GM19395 (cell line): ENCODE data around the gene LMO1.

ENCODE experiments used
- ATAC-seq: cut with Tn5 transposase; IDR thresholded peaks from one replicate; pipeline ENCODE4 v1.9.1; 2021; ENCODE audit warnings: mild to moderate bottlenecking, moderate library complexity; ENCODE audit not compliant: unreplicated experiment

The LMO1 gene

DNA sequence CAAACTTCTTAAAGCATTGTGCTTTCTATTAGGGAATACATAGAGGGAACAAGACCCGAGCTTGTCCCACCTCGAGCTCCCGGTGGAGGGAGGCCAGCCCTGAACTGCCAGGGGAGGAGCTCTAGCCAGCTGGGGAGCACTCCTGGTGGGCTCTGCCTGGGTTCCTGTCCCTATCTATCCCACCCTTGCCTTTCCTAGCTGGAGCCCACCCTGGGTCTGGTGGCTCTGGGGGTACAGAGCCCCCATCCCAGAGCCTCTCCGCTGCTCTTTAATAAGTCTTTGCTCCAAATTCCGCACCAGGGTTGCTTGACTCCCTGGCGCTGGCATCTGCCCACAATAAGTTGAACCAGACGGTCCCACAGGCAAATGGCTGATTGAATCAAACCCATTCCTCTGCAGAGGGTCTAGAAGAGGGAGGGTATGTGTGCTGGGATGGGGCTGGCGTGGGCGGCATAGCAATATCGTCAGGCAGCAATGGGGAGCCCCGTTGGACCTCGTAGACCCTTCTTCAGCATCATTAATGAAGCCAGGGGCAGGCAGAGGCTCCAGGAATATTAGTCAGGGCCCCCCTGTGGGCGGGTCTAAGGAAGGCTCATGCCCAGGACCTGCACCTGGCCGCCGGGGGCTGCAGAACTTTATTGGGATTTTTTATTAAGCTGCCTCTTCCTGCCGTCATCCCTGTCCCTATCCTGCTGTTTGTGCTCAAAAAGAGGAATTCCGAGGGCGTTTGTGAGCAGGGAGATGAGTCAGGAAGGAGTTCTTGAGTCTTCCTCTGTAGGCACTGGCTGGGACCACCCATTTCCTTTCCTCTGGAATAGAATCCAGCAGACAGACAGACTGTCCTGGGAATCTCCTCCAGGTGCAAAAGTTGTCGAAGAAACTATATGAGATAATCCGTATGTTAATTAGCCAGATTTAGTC lies 56.3 kb downstream of the LMO1 start:
- ATAC-seq, result no peak

DNA sequence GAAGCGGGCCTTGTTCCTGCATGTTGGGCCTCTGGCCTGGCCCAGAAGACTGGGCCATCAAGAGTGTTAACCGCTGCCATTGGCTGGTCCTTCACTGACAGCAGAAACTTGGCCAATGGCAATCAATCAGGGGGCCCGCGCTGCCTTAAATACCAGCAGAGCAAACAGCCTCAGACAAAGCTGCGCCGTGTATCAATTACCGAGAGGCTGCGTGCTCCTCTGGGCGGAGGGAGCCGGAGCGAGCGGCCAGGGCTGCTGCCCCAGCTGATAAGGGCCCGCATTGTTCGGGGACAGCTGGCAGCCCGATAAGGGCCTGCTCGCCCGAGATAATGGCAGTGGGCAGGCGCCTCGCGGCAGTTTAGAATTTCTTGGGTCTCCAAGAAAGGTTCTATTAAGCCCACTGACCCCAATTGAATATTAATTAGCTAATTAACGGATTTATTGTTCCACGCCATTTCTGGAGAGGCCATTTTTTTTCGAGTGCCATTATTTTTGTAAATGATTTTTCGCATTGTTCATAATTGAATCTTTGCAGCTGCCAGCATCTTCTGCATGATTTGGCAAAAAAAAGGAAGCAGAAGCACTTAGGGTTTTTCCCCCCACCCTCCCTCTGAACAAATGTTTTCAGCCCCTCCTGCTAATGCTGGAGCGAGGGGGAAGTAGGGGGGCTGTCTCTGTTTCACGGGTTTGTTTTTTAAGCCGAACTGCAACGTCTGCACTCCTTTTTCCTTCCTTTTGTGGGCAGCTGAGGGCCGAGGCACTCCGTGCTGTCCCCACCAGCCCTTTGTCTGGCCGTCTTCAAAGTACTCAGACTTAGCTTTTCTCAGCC lies 57.2 kb downstream of the LMO1 start:
- ATAC-seq, result no peak

DNA sequence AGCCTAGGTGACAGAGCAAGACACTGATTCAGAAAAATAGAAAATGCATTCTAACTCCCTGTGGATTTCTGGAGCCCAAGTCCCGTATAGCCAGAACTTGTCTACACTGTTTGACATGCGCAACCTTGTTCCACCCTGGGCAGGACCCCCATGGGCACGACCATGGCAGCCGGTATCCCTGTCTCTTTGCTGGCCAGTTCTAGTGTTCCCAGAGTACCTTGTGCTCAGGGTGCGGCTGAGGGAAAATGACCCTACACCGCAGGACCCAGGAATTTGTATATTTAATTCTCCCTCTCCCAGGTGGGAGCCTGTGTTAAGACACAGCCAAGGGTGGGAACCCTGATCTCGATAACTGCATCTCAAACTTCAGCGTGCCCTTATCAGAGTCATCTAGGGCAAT lies 58.1 kb downstream of the LMO1 start:
- ATAC-seq, result no peak

DNA sequence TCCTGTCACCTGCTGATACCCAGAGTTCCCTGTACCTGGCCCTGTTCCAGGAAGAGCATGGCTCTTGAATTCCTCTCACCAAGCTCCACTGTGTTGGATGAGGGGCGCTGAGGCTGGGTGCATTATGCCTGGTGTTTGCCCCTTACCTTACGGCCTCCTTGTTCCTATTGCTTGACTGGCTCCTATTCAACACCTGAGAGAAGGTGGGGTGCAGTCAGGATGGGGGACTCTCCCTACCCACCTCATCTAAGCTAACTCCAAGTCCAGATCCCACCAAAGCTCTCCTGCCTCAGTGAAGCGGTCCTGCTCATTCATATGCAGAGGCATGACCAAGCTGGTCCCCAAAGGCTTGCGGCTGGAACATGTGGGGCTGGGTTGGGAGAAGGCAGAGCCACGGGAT lies 59.1 kb downstream of the LMO1 start:
- ATAC-seq, result no peak

DNA sequence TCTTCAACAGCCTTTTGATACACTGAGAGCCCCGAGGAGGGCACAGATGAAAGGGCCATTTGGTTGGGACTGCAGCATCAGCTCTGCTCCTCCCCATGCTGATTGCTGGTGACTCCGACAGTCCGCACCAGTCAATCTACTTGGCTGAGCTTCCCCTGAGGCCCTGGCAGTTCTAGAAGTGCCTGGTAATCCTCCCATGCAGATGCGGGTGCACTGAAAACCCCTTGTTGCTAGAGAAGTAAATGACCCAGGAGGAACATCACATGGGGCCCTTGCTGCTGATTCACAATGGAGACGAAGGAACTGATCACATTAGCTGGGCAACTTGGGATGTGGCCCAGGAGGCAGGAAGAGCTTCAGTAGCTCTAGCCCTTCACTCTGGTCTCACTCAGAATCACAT lies 59.7 kb downstream of the LMO1 start:
- no peak for ATAC-seq

DNA sequence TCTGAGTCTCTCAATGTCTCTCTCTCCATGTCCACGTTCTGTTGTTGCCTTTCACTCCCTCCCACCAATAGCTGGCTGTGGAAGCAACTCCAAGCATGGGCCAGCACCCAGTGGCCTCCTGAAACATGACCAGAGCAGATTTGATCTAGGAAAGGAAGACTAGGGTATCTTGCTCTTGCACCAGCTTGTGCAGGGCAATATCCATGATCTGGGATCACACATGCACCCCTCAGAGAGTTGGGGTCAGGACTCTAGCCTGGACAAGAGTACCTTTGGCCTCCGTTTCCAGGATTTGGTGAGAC lies 60.3 kb downstream of the LMO1 start:
- ATAC-seq, result no peak

DNA sequence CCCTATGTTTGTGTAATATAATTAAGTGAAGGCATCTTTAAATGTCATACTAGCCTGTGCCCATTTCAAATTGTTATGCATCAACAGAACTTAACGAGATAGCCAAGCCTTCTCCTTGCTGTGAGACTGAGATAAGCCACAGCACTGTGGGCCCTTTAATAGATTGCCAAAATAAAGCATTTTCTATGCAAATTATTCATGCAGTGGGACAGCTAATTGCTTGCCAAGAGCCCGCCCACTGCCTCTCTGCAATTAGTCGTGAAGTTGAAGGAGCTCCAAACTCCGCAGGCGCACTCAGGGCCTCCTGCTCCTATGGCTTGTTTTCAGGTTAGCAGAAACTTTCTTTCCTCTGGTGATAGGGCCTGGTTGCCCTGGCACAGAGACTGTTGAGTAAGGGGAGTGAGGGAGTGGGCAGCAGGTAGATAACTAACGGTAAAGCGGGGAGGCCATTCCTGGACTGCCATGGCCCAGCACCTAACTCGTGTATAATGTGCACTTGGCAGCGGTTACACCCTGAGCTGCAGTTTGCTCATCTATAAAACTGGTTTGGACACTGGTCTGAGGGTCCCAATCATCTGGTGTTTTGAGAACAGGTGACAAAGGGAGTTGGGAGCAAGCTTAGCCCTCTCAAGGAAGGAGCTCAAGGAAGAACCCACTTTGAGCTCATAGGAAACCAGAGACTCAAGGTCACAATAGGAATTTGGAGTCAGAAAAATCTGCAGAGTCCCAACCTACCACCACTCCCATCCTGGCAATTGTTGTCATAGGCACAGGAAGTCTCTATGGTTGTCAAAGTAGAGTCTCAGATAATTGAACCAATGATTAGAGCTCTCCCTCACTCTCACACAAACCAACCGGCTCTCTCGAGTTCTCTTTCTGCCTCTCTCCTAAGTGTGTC lies 60.9 kb downstream of the LMO1 start:
- no peak for ATAC-seq

DNA sequence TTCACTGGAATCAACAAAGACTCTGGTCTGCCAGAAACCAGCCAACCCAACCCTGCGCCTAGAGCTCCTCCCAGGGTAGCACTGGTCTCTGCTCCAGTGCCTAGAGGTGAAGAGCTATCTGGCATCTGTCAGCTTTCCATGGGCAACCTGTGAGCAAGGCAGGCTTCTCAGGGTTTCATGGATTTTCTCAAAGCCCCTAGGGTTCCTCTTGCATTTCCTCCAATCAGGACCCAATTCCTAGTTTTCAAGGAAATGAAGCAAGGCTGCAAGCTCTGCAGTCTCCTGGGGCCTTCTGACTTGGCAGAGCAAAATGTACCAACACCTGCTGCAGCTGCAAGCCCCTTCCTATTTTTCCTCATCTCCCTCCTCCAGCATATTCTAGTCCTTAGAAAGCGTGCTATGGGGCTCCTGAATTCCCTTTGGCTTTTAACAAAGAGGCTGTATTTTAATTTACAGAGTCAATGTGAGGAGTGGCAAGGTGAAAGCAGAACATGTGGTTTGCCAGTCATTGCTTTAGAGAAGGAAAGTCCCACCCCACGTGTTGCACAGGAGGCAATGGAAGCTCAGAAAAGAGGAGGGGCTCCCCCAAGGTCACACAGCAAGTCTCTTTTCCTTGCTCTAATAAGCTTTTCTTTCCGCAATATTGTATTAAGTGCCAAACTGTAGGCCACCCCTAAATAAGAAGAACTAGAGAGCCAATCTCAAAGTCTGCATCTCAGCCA lies 61.9 kb downstream of the LMO1 start:
- peak; percentile 82 for ATAC-seq

DNA sequence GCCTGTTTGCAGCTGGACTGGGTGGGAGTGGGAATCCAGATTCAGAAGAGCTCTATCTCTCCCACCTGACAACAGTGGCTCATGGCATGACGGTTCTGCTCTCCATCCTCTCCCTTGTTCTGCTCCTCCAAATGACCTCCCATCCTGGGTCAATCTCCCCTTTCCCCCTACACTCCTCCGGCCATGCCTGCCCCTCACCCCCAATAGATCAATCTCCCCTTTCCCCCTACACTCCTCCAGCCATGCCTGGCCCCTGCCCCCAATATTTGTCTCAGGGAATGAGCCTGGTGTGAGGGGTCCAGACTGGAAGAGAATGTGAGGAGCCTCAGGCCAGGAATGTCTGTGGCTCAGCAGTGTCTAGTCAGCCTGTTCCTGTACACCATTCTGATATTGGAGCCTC lies 64.0 kb downstream of the LMO1 start:
- no peak for ATAC-seq

DNA sequence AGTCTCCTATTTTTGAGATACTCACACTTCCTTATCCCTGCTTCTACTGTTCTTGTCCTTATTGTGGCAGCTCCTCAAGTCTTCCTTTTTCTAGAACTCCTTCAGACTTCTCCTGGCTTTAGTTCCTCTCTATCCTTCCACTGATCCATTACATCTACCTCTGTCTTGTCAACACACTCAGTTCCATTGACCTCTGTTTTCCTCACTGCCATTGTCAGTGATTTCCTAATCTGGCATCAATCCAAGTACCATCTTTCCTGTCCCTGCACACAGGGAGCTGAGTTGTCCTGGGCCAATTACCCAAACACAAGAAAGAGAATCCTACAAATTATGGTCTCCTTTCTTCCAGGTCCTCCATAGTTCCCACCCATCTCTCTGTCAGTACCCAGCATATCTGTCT lies 66.9 kb downstream of the LMO1 start:
- ATAC-seq, result no peak

DNA sequence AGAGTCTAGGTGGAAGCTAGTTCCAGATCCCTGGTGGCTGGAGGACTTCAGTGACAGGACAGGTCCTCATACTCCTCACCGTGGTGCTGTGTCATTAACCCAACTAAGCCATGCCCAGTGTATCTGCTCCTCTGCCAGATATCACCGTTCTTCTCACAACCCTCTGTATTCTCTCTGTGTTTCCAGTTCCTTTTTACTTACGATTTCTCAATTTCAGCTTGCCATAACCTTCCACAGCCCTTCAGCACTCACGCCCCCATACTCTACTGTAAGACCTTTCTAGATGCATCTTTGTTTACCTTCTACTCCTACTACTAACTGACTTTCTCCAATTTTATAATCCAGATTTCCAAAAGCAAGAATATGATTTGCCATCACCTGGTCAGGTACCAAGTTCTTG lies 68.7 kb downstream of the LMO1 start:
- no peak for ATAC-seq

DNA sequence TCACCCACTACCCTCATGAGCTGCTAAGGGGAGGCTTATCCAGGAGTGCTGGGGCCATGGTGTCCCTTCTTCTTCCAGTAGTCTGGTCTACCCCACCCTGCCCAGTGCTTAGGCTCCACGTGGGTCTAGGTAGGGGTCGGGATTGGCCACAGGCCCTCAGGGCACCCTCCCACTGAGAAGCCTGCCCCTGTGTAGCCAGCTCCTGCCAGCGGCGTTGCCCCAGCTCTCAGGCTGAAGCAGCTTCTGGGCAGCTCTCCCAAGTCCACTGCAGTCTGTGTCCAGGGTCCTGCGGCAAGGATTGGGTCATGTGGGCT lies 70.8 kb downstream of the LMO1 start:
- peak; percentile 36 for ATAC-seq

DNA sequence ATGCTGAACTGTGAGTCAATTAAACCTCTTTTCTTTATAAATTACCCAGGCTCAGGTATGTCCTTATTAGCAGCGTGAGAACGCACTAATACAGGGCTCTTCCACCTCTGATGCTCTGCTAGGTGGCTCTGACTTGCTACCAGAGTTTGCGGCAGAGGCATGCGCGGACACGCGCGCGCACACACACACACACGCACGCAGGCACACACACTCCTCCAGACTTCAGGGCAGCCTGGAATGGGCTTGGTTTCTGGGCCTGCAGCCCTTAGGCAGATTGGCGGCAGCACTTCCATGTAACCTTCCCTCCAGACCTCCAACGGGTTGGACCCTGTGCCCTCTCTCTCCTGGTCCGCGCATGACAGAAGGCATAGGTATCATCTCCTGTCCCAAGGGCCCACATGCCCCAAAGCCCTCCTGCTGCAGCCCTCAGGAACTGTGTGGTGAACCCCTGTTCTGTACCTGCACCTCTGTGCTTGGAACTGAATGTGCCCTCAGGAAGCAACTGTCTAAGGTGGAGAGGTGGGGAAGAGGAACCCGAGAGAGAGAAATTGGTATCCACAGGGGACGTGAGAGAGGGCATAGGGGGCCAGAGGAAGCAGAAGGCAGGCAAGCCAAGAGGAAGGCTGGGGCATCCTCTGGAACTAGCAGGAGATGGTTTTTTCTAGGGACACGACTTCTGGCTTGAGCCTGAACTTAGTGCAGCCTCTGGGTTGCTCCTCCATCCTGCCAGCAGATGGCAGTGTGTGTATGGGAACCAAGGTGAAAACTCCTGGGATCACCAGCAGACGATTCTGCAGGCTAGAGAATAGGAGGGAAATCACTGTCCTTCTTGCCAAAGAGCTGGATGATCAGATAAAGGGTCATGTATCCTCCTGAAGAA lies 71.4 kb downstream of the LMO1 start:
- peak; percentile 74 for ATAC-seq

DNA sequence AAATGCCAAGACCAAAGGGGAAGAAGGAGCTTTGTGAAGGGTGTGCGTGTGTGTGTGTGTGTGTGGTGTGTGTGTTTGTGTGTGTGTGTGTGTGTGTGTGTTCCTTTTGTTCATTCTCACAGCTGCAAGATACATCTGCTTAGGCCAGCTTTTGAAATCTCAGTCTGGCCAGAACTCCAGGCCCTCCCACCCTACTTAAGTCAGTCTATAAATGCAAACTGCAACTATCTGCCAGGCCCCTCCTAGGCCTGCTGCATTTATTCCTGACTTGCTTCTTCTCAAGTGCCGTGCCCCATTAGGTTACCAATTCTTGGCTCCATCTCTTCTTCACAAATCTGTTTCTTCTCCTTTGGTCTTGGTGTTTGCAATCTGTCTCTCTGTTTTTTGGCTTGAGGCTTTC lies 73.2 kb downstream of the LMO1 start:
- no peak for ATAC-seq

DNA sequence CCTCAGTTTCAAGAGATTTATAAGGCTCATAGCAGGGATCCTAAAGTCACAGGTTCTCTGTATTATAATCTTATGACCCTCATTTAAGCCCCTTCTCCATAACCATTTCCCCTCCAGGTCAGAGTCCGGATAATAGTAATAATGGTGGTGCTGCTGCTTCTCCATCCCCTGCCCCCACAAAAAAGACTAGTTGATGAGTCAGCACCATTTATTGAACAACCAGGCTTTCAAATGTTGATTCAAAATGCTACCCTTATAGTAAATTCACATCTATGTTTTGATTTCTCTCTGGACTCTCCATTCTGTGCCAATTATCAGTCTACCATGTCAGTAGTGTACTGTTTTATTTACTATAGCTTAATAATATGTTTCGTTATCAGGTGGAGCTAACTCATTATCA lies 77.2 kb downstream of the LMO1 start:
- ATAC-seq, result no peak

DNA sequence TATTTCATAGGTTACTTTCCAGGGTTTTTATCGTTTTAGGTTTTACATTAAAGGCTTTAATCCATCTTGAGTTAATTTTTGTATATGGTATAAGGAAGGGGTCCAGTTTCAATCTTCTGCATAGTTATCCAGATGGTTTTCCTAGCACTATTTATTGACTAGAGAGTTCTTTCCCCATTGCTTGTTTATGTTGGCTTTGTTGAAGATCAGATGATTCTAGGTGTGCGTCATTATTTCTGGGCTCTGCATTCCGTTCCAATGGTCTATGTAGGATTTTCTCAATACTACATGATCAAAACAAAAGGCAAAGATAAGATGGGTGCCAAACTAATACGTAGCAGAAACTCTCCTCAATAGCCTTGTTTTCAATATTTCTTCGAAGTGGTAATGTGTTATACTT lies 80.6 kb downstream of the LMO1 start:
- ATAC-seq, result no peak

DNA sequence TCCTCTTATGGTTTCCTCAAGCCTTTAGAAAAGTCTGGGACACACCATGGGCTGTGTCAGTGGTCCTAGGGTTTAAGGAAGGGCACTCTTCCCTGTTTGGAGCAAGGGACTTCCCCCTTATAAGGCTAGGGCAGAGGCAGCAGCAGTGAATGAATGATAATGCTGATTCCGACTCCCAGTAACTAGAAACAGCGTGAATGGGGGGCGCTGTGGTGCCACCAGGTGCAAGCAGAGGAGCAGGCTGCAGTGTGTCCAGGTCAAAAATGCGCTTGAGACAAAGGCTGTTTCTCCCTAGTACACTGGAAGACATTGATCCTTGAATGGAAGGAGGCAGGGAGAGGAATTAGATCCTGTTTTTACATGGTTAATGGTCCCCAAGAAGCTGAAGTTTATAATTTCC lies 83.2 kb downstream of the LMO1 start:
- no peak for ATAC-seq

DNA sequence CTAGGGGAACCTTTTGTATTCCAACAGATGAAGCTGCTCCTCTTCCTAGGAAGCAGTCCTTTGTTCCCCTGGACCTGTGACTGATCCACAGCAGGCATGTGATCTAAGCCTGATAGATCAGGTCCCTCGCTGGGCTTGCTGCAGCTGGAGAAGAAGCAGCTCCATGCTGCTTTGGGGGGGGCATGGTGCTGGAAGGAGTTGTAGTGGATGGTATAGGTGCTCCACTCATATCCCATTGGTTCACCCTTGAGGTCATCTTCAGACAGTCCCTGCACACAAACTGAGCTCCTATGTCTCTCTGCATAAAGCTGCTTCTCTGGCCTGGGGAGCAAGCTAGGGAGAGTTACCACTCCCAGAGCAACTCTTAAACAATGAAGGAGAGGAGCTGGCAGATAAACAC lies 85.4 kb downstream of the LMO1 start:
- ATAC-seq, result no peak

DNA sequence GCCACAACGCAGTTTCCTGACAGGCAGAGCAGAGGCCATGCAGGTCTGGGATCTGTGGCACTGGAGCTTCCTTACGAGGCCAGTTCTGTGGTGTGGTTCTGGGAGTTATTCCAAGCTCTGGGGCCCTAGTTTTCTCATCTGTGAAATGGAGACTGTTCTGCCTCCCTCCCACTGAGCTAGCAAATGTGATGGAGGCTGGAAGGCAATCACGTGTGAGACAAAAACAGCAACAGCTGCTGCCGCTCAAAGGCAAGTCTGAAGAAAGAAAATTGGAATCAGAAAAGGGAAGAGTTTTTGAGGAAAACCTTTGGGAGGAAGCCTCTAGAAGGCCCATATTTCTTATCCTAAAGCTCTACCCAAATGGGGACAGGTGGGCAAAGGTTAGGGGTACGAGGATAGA lies 86.5 kb downstream of the LMO1 start:
- no peak for ATAC-seq
